Keratinocyte (primary cell): Measurements from ENCODE around the gene DCT.

ENCODE experiments used
- EZH2 ChIP-seq: IDR thresholded peaks from one replicate; pipeline ENCODE4 v1.6.1; 2012; ENCODE audit warnings: inconsistent platforms, mild to moderate bottlenecking, low read length, moderate library complexity
- TF ChIP-seq, protein P1 (sequence below), 3 experiments: IDR thresholded peaks in 1 of 3; conservative IDR thresholded peaks in 1 of 3; optimal IDR thresholded peaks in 1 of 3; 2 replicates in 2 of 3; 3 replicates in 1 of 3; pipeline versions ENCODE3 to v1.5.1; 2011; ENCODE audit warnings: low read length in 3 of 3, mild to moderate bottlenecking in 3 of 3, moderate library complexity in 2 of 3, control low read depth in 1 of 3, inconsistent platforms in 1 of 3; ENCODE audit not compliant: insufficient read depth in 2 of 3; ENCODE audit errors: extremely low read depth in 1 of 3

DNA sequence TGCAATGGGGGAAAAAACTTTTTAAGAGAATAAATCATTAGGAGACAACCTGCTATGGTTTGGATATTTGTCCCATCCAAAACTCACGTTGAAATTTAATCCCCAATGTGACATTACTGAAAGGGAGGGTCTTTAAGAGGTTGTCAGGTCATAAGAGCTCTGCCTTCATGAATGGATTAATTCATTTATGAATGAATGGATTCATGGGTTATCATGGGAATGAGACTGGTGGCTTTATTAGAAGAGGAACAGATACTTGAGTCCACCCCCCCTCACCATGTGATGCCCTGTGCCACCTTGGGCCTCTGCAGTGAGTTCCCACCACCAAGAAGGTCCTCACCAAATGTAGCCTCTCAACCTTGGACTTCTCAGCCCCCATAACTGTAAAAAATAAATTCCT, 37.0 kb upstream of the DCT start:
- TF ChIP-seq, protein P1, sequence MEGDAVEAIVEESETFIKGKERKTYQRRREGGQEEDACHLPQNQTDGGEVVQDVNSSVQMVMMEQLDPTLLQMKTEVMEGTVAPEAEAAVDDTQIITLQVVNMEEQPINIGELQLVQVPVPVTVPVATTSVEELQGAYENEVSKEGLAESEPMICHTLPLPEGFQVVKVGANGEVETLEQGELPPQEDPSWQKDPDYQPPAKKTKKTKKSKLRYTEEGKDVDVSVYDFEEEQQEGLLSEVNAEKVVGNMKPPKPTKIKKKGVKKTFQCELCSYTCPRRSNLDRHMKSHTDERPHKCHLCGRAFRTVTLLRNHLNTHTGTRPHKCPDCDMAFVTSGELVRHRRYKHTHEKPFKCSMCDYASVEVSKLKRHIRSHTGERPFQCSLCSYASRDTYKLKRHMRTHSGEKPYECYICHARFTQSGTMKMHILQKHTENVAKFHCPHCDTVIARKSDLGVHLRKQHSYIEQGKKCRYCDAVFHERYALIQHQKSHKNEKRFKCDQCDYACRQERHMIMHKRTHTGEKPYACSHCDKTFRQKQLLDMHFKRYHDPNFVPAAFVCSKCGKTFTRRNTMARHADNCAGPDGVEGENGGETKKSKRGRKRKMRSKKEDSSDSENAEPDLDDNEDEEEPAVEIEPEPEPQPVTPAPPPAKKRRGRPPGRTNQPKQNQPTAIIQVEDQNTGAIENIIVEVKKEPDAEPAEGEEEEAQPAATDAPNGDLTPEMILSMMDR (optimal IDR thresholded peaks at IDR 0.05 in 1 of 3, IDR thresholded peaks at IDR 0.05 in 1 of 3, conservative IDR thresholded peaks at IDR 0.05 in 1 of 3; ENCODE audit: extremely low read depth in 1 of 3, insufficient read depth in 2 of 3, low read length in 3 of 3) = no peak
- TF ChIP-seq EZH2 = no peak
